HG03060 (cell line): ENCODE data around the gene ELOB.

ENCODE experiments used
- ATAC-seq: cut with Tn5 transposase; IDR thresholded peaks from one replicate; pipeline ENCODE4 v1.9.1; 2021; ENCODE audit warnings: low read depth, moderate number of reproducible peaks; ENCODE audit not compliant: unreplicated experiment

The ELOB gene

GRCh38 chr16:2811703-2812471 is 34.8 kb upstream of the ELOB start:
- no peak for ATAC-seq

DNA sequence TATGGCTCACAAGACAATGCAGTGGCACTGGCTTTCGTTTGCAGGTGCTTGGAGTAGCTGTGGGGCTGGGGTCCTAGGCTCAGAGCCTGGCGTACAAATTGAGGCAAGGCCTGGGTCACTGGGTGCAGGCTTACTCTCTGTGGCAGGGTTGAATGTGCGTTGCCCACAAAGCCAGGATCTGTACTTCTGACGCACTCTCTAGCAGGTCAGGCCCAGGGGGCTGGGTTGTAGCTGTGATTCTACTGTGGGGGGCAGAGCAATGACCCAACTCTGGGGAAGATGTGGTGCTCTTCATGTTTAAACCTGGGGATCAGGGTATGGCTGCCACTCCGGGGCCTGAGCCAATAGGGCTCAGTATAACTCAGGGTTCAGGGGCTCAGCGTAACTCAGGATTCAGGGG is 33.6 kb upstream of the ELOB start:
- ATAC-seq: no peak

DNA sequence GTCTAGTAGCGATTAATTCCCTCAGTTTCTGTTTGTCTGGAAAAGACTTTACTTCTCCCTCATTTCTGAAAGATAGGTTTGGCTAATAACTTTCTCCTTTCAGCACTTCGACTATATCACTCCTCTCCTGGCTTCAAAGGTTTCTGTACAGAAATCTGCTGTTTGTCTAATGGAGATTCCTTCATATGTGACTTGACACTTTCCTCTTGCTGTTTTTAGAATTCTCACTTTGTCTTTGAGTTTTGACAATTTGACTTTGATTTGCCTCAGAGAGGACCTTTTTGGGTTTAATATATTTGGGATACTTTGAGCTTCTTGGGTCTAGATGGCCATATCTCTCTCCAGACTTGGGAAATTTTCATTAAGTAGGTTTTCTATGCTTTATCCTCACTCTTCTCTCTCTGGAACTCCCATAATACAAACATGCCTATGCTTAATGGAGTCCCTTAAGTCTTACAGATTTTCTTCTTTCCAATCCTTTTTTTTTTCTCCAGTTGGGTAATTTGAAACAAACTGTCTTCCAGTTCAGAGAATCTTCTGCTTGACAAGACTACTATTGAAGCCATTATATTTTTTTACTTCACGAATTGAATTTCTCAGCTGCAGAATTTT is 32.2 kb upstream of the ELOB start:
- ATAC-seq: no peak

GRCh38 chr16:2808181-2808580 is 31.1 kb upstream of the ELOB start:
- ATAC-seq: no peak

DNA sequence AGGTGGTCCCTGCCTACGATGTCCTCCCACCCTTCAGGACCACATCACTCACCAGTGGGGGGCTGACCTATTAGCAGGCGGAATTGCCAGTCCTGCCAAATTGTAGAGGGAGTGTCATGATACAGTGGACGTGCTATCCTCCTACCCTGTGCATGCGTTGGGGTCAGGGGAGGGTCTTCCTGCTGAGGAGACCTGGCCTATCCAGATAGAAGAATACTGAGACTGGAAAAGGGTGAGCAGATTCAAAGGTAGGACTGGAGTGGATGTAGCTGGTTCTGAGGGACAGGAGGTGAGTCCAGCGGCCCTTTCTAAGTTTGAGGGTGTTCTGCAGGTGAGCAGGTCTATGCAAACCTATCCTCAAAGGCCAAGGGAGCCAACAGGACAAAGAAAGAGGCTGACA is 29.2 kb upstream of the ELOB start:
- no peak for ATAC-seq

GRCh38 chr16:2804728-2805127 is 27.6 kb upstream of the ELOB start:
- no peak for ATAC-seq

DNA sequence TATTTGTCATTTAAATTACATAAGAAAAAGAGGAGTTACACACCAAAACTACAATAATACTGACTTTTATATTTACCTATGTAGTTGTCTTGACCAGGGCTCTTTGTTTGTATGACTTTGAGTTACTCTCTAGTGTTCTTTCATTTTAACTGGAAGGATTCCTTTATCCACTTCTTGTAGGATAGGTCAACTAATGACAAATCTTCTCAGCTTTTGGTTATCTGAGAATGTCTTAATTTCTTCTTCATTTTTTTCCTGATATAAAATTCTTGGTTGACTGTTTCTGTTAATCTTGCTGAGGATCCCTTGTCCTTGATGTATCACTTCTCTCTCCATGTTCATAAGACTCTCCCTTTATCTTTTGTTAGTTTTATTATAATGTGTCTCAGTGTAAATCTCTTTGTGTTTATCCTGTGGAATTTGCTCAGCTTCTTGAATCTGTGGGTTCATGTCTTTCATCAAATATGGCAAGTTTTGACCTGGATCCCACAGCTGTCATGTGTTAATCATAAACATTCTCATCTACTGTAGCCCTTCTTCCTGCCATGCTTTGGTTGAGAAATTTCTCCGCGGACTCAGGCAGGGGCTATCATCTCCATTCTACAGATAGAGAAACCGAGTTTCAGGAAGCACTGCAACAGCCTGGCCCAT is 26.6 kb upstream of the ELOB start:
- no peak for ATAC-seq

GRCh38 chr16:2799859-2800226 is 22.8 kb upstream of the ELOB start:
- ATAC-seq: no peak

DNA sequence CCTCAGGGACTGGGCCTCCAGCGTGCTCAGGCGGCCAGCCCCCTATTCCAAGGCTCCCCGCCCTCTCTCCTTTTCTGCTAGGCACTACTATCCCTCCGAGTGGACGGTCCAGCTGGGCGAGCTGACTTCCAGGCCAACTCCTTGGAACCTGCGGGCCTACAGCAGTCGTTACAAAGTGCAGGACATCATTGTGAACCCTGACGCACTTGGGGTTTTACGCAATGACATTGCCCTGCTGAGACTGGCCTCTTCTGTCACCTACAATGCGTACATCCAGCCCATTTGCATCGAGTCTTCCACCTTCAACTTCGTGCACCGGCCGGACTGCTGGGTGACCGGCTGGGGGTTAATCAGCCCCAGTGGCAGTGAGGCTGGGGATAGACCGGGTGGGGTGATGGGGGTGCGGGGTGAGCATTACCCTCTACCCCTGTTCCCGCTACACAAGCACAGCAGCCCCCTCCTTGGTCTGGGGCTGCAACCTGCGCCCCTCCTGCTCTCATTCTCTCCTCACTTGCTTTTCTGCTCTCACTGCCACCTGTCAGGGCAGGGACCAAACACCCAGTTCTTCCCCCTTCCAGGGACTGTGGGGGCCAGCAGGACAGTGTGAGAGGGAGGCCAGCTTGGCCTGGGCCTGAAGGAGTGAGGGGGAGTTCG is 22.3 kb upstream of the ELOB start:
- no peak for ATAC-seq

DNA sequence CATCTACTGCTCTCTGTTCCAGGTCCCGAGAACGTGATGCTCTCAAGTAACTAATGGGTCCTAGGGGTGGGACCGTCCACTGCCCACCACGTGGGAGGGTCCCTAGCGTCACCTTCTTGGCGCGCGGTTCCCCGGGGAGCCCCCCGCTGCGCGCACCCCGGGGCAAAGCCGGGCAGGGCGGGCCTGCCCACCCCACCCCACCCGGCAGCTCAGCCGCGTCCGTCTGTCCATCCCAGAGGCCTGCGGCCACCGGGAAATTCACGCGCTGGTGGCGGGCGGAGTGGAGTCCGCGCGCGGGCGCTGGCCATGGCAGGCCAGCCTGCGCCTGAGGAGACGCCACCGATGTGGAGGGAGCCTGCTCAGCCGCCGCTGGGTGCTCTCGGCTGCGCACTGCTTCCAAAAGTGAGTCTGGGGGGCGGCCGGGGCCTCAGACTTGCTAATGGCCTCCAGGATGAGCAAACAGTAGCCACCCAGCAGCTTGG is 21.7 kb upstream of the ELOB start:
- no peak for ATAC-seq

- ATAC-seq: no peak
Observed at GRCh38 chr16:2795395-2796143, 18.5 kb upstream of the ELOB start.

GRCh38 chr16:2792940-2793339 is 15.9 kb upstream of the ELOB start:
- ATAC-seq: no peak

DNA sequence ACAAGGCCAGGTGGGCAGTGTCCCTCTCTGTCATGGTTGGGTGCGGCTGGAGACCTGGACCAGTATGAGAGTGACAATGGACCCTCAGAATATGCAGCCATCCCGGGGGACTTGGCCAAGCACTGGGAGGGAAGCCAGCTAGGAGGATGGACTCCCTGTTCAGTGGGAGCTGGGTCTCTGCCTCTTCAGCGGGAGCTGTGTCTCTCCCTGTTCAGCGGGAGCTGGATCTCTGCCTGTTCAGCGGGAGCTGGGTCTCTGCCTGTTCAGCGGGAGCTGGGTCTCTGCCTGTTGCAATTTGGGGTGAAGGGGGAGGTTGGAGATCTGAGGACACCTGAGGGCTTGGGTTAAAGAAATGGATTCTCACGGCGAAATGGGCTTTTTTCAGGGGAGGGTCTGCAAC is 14.1 kb upstream of the ELOB start:
- ATAC-seq: no peak

DNA sequence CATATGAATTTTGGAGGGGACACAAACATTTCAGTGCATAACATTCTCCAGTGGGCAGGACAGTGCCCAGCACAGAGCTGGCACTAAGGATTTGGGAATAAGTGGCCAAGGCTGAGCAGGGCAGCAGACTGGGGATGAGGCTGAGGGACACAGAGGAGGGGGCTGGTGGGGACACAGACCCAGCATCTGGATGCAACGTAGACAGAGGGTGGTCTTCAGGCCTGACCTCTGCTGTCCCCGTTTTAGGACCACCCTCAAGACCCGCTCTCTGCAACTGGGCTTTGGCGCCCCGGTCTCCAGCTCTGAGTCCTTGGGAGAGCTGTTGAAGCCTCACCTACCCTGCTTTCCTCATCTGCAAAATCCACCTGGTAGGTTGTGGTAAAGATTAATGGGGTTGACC is 13.6 kb upstream of the ELOB start:
- no peak for ATAC-seq

DNA sequence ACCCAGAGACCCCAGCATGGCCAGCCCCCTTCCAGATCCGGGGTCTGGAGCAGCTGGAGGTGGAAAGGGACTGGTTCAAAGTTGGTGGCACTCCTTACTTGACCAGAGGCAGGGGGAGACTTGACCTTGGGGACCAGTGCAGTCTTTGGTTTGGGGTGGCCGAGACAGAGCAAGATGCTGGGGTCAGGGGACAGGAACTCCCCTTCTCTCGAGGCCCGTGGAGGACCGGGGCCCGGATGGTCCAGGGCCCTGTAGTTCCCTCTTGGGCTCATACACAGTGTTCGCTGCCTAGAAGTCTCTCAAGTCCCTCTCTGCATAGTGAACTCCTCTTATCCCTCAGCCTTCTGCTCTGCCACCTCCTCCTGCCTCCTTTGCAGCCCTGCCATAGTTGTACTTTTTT is 10.9 kb upstream of the ELOB start:
- ATAC-seq: no peak

DNA sequence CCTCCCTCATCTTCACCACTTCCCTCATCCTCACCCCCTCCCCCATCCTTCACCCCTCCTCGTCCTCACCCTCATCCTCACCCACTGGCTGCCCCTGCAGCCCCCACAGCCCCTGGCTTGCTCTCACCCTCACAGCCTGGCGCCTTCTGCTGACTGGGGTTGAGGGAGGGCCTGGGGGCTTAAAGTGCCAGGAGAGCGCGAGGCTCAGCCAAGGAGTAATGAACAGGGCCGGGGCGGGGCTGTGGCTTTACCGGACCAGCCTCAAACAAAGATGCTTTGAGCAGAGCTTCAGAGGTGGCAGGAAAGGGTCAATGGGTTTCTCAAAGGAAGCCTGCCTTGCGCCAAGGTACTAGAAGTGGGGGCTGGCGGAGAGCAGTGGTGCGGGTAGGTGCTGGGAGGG is 10.3 kb upstream of the ELOB start, which contains the start of gene PRSS33:
TSS of gene PRSS33 (minus strand) at position 155 of the 400 bp plus-strand sequence. CDS start 1,013 bp downstream, outside the sequence.
- ATAC-seq: no peak

DNA sequence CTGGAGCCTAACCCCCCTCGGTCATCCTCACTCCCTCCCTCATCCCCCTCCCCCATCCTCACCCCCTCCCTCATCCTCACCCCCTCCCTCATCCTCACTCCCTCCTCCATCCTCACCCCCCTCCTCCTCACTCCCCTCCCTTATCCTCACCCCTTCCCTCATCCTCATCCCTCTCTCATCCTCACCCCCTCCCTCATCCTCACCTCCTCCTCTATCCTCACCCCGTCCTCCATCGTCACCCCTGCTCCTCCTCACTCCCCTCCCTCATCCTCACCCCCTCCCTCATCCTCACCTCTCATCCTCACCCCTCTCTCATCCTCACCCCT is 9.7 kb upstream of the ELOB start:
- no peak for ATAC-seq

GRCh38 chr16:2786061-2786825 is 9.2 kb upstream of the ELOB start:
- ATAC-seq: no peak

- ATAC-seq: no peak
Observed at GRCh38 chr16:2785101-2785991, 8.3 kb upstream of the ELOB start.
